Hepatocyte (in vitro differentiated cells): ENCODE data around the gene ZNF445.

ENCODE experiments used
- CTCF ChIP-seq: fragments of 200-600 bp; sonication (generic); IDR thresholded peaks from 2 replicates; pipeline ENCODE4 v1.5.1; 2016; ENCODE audit warnings: antibody characterized with exemption, mild to moderate bottlenecking; ENCODE audit not compliant: poor library complexity
- EZH2 ChIP-seq: fragments of 200-600 bp; sonication (generic); IDR thresholded peaks from 2 replicates; pipeline ENCODE4 v1.6.1; 2016; ENCODE audit warnings: antibody characterized with exemption, mild to moderate bottlenecking, borderline replicate concordance

DNA sequence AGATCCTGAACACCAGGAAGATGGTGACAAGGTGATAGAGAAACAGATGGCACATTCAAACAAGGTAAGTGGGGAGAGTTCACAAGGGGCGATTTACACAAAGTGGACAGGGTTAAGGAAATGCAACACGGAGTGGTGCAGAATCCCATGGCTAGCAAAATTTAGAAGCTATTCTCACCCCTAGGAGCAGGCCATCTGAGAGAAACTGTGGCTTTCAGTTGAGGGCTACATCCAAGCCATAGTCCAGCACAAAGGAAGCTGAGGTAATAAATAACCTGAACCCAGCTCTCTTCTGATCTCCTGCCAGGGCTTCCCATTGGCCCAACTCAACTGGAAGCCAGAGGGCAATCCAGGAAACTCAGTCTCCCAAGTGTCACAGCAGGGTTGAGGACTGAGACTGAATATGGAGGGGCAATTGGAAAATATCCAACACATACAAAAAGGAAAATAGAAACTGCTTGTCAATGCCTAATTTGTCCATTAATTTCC is 1.2 kb upstream of the ZNF445 start:
- TF ChIP-seq CTCF (no peak), EZH2 (no peak)
